Breast epithelium (tissue), 3 donors: ENCODE data around the gene UNC5A.

ENCODE experiments used
- POLR2A ChIP-seq: fragments of 450-650 bp; IDR thresholded peaks from one replicate; pipeline ENCODE4 v1.6.1; 2016; ENCODE audit warnings: antibody characterized with exemption, mild to moderate bottlenecking, moderate library complexity
- TF ChIP-seq, protein P1 (sequence below), 3 donors: fragments of 450-650 bp; IDR thresholded peaks; one replicate each; pipeline ENCODE4 v1.5.1; 2016 to 2017; ENCODE audit warnings: antibody characterized with exemption in 3 of 3, mild to moderate bottlenecking in 3 of 3, moderate library complexity in 3 of 3

DNA sequence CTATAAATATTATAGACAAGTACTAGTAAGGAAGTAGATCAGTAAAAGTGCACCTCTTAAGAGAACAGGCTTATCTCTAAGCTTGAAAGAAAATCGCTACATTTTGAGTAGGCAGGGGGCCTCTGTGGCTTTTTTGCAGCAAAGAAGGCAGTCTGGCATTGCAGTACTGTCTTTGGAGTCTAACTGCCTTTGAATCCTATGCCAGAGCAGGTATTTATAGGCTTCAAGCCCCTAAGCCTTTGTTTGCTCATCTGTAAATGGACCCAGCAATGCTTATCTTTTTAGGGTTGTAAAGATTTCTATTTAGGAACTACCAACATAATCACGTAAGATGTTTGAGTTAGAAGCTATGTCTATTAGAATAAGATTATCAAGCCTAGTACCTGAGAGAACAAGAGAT is 112.5 kb downstream of the UNC5A start:
- TF ChIP-seq, protein P1, sequence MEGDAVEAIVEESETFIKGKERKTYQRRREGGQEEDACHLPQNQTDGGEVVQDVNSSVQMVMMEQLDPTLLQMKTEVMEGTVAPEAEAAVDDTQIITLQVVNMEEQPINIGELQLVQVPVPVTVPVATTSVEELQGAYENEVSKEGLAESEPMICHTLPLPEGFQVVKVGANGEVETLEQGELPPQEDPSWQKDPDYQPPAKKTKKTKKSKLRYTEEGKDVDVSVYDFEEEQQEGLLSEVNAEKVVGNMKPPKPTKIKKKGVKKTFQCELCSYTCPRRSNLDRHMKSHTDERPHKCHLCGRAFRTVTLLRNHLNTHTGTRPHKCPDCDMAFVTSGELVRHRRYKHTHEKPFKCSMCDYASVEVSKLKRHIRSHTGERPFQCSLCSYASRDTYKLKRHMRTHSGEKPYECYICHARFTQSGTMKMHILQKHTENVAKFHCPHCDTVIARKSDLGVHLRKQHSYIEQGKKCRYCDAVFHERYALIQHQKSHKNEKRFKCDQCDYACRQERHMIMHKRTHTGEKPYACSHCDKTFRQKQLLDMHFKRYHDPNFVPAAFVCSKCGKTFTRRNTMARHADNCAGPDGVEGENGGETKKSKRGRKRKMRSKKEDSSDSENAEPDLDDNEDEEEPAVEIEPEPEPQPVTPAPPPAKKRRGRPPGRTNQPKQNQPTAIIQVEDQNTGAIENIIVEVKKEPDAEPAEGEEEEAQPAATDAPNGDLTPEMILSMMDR (IDR thresholded peaks at IDR 0.05), result no peak
- TF ChIP-seq POLR2A, result no peak
